ENCODE measurements around the gene MIPOL1.

DNA sequence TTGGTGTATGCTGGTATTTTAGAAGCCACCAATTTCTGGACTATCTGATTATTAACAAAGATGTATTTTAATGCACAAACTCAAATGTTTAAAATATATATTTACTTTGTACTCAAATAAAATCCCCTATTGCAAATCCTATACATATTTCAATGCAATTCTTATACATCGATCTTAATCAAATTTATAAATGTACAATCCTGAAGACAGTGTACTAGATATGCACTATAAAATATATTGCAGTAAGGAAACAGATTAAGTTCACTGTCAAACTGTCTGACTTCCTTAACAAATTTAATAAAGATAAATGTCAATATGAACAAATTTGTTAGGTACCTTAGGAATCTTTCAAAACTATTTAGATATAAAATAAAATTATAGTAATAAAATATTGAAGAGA, 353.4 kb downstream of the MIPOL1 start:
- TF ChIP-seq, protein P1, sequence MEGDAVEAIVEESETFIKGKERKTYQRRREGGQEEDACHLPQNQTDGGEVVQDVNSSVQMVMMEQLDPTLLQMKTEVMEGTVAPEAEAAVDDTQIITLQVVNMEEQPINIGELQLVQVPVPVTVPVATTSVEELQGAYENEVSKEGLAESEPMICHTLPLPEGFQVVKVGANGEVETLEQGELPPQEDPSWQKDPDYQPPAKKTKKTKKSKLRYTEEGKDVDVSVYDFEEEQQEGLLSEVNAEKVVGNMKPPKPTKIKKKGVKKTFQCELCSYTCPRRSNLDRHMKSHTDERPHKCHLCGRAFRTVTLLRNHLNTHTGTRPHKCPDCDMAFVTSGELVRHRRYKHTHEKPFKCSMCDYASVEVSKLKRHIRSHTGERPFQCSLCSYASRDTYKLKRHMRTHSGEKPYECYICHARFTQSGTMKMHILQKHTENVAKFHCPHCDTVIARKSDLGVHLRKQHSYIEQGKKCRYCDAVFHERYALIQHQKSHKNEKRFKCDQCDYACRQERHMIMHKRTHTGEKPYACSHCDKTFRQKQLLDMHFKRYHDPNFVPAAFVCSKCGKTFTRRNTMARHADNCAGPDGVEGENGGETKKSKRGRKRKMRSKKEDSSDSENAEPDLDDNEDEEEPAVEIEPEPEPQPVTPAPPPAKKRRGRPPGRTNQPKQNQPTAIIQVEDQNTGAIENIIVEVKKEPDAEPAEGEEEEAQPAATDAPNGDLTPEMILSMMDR (IDR thresholded peaks at IDR 0.05; ENCODE audit: low read depth, low read length, missing input control), result no peak
- TF ChIP-seq, protein P2, sequence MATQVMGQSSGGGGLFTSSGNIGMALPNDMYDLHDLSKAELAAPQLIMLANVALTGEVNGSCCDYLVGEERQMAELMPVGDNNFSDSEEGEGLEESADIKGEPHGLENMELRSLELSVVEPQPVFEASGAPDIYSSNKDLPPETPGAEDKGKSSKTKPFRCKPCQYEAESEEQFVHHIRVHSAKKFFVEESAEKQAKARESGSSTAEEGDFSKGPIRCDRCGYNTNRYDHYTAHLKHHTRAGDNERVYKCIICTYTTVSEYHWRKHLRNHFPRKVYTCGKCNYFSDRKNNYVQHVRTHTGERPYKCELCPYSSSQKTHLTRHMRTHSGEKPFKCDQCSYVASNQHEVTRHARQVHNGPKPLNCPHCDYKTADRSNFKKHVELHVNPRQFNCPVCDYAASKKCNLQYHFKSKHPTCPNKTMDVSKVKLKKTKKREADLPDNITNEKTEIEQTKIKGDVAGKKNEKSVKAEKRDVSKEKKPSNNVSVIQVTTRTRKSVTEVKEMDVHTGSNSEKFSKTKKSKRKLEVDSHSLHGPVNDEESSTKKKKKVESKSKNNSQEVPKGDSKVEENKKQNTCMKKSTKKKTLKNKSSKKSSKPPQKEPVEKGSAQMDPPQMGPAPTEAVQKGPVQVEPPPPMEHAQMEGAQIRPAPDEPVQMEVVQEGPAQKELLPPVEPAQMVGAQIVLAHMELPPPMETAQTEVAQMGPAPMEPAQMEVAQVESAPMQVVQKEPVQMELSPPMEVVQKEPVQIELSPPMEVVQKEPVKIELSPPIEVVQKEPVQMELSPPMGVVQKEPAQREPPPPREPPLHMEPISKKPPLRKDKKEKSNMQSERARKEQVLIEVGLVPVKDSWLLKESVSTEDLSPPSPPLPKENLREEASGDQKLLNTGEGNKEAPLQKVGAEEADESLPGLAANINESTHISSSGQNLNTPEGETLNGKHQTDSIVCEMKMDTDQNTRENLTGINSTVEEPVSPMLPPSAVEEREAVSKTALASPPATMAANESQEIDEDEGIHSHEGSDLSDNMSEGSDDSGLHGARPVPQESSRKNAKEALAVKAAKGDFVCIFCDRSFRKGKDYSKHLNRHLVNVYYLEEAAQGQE (IDR thresholded peaks at IDR 0.05), result no peak
- TF ChIP-seq YY1 (IDR thresholded peaks at IDR 0.05) (no peak), SP1 (IDR thresholded peaks at IDR 0.05) (no peak), GABPA (IDR thresholded peaks at IDR 0.05 in 1 of 2, conservative IDR thresholded peaks at IDR 0.05 in 1 of 2) (no peak)
